Stimulated activated CD4-positive, alpha-beta T cell treated with anti-CD3 and anti-CD28 coated beads, Interleukin-1b, Interleukin-23, amount 100 ng/mL, for 48 hours (primary cell): ENCODE measurements around the gene KANSL1.
"Not testable (repeated sequence)": the region's sequence is repeated elsewhere in the genome, so short reads cannot be mapped to it uniquely, and the experiment has no call there.

Experiments used
- DNase-seq: peaks from one replicate; pipeline ENCODE4 v3.0.0-alpha.2; 2020

KANSL1 gene

GRCh38 chr17:46035112-46035818 lies 158.0 kb downstream of the KANSL1 start:
- no peak for DNase-seq

GRCh38 chr17:46033392-46033791 lies 159.8 kb downstream of the KANSL1 start:
- DNase-seq: no peak

GRCh38 chr17:46032909-46033308 lies 160.3 kb downstream of the KANSL1 start:
- DNase-seq: no peak

GRCh38 chr17:46031920-46032319 lies 161.3 kb downstream of the KANSL1 start:
- no peak for DNase-seq

- DNase-seq: no peak
These were observed 161.8 kb downstream of the KANSL1 start for GRCh38 chr17:46031440-46031839.

- no peak for DNase-seq
These were observed 162.5 kb downstream of the KANSL1 start for GRCh38 chr17:46030752-46031151.

- no peak for DNase-seq
These were observed 163.6 kb downstream of the KANSL1 start for GRCh38 chr17:46029627-46030026.

GRCh38 chr17:46028981-46029565 lies 164.2 kb downstream of the KANSL1 start:
- no peak for DNase-seq

GRCh38 chr17:46028374-46028773 lies 164.9 kb downstream of the KANSL1 start:
- no peak for DNase-seq

- no peak for DNase-seq
These were observed 165.3 kb downstream of the KANSL1 start for GRCh38 chr17:46027976-46028325.

- no peak for DNase-seq
These were observed 165.9 kb downstream of the KANSL1 start for GRCh38 chr17:46027048-46027975.

- no peak for DNase-seq
These were observed 166.8 kb downstream of the KANSL1 start for GRCh38 chr17:46026166-46027047.

- DNase-seq: no peak
These were observed 167.6 kb downstream of the KANSL1 start for GRCh38 chr17:46025510-46026165.

GRCh38 chr17:46025060-46025459 lies 168.2 kb downstream of the KANSL1 start:
- DNase-seq: no peak

GRCh38 chr17:46024590-46024989 lies 168.6 kb downstream of the KANSL1 start:
- DNase-seq: no peak

GRCh38 chr17:46023783-46024388 lies 169.3 kb downstream of the KANSL1 start:
- DNase-seq: no peak

- DNase-seq: not testable (repeated sequence)
These were observed 169.9 kb downstream of the KANSL1 start for GRCh38 chr17:46023366-46023765.

GRCh38 chr17:46020998-46021397 lies 172.2 kb downstream of the KANSL1 start:
- no peak for DNase-seq

- DNase-seq: peak; percentile 46
These were observed 173.0 kb downstream of the KANSL1 start for GRCh38 chr17:46020023-46020761.

GRCh38 chr17:46019408-46019925 lies 173.8 kb downstream of the KANSL1 start:
- DNase-seq: not testable (repeated sequence)
